HepG2 (cell line): ENCODE results near the gene TEX9.

Experiments
- CTCF ChIP-seq: sonication (generic); formaldehyde crosslinking; IDR thresholded peaks from 2 replicates; pipeline ENCODE4 v1.5.0; 2020; ENCODE audit warnings: mild to moderate bottlenecking, missing genetic modification reagents, moderate library complexity
- ETV6 ChIP-seq: sonication (generic); formaldehyde crosslinking; conservative IDR thresholded peaks from 2 replicates; pipeline ENCODE4 v1.4.0; 2020; ENCODE audit warnings: missing genetic modification reagents
- JUN ChIP-seq: sonication (generic); formaldehyde crosslinking; IDR thresholded peaks from 2 replicates; pipeline ENCODE4 v1.4.0; 2020; ENCODE audit warnings: mild to moderate bottlenecking, missing genetic modification reagents
- NFAT5 ChIP-seq: sonication (generic); formaldehyde crosslinking; IDR thresholded peaks from 2 replicates; pipeline ENCODE4 v1.4.0; 2020; ENCODE audit warnings: missing genetic modification reagents
- NFATC3 ChIP-seq: sonication (generic); formaldehyde crosslinking; IDR thresholded peaks from 2 replicates; pipeline ENCODE4 v1.5.1; 2020; ENCODE audit warnings: mild to moderate bottlenecking, missing genetic modification reagents
- POLR2G ChIP-seq: fragments of 200-400 bp; formaldehyde crosslinking; IDR thresholded peaks from 2 replicates; pipeline ENCODE4 v1.6.1; 2018; ENCODE audit warnings: mild to moderate bottlenecking, low read depth, low read length, moderate library complexity
- SATB2 ChIP-seq: sonication (generic); formaldehyde crosslinking; IDR thresholded peaks from 2 replicates; pipeline ENCODE4 v1.5.0; 2020; ENCODE audit warnings: missing genetic modification reagents
- TAF1 ChIP-seq: sonication (generic); formaldehyde crosslinking; IDR thresholded peaks from 2 replicates; pipeline ENCODE4 v1.4.0; 2020; ENCODE audit warnings: missing genetic modification reagents
- TBP ChIP-seq: sonication (generic); formaldehyde crosslinking; IDR thresholded peaks from 2 replicates; pipeline ENCODE4 v1.5.0; 2020; ENCODE audit warnings: missing genetic modification reagents
- USF2 ChIP-seq, 2 experiments: sonication (generic) in 1 of 2; formaldehyde crosslinking in 1 of 2; IDR thresholded peaks; 2 replicates each; pipeline versions ENCODE4 v1.5.1 to v1.6.1; 2011 to 2020; ENCODE audit warnings: borderline replicate concordance in 1 of 2, low read depth in 1 of 2, low read length in 1 of 2, mild to moderate bottlenecking in 1 of 2, missing genetic modification reagents in 1 of 2, moderate library complexity in 1 of 2
- ZBTB2 ChIP-seq: sonication (generic); formaldehyde crosslinking; IDR thresholded peaks from 2 replicates; pipeline ENCODE4 v1.8.0; 2022; ENCODE audit warnings: low read depth, missing genetic modification reagents
- ZNF230 ChIP-seq: sonication (generic); formaldehyde crosslinking; IDR thresholded peaks from 2 replicates; pipeline ENCODE4 v1.4.0; 2020; ENCODE audit warnings: mild to moderate bottlenecking, missing genetic modification reagents

GRCh38 chr15:56322444-56322843 is 42.8 kb upstream of the TEX9 start:
- TF ChIP-seq CTCF (CRISPR knock-in tag) = no peak
- no peak for TF ChIP-seq SATB2 (CRISPR knock-in tag)
- TF ChIP-seq NFAT5 (CRISPR knock-in tag) = no peak
- TF ChIP-seq USF2 (IDR thresholded peaks at IDR 0.05; ENCODE audit: low read depth, low read length) = no peak
- TF ChIP-seq USF2 (CRISPR knock-in tag; IDR thresholded peaks at IDR 0.05; ENCODE audit: borderline replicate concordance) = no peak
- TF ChIP-seq POLR2G = no peak
- no peak for TF ChIP-seq JUN (CRISPR knock-in tag)
- TF ChIP-seq ZBTB2 (CRISPR knock-in tag) = no peak
- TF ChIP-seq NFATC3 (CRISPR knock-in tag) = no peak
- TF ChIP-seq TAF1 = no peak
- no peak for TF ChIP-seq TBP (CRISPR knock-in tag)
- no peak for TF ChIP-seq ZNF230 (CRISPR knock-in tag)
- no peak for TF ChIP-seq ETV6 (CRISPR knock-in tag)
